Breast epithelium (tissue), 3 donors: ENCODE measurements around the gene RPL23.

Experiments
- CTCF ChIP-seq, 3 donors: fragments of 450-650 bp; IDR thresholded peaks; one replicate each; pipeline ENCODE4 v1.5.1; 2016 to 2017; ENCODE audit warnings: antibody characterized with exemption in 3 of 3, mild to moderate bottlenecking in 3 of 3, moderate library complexity in 3 of 3
- POLR2A ChIP-seq: fragments of 450-650 bp; IDR thresholded peaks from one replicate; pipeline ENCODE4 v1.6.1; 2016; ENCODE audit warnings: antibody characterized with exemption, mild to moderate bottlenecking, moderate library complexity
- POLR2AphosphoS5 ChIP-seq, 3 donors: sonication (generic); formaldehyde crosslinking; IDR thresholded peaks; one replicate each; pipeline ENCODE4 v1.6.1; 2017; ENCODE audit warnings: antibody characterized with exemption in 3 of 3

GRCh38 chr17:38889745-38890409 lies 36.4 kb upstream of the RPL23 start:
- no peak for TF ChIP-seq POLR2A
- no peak for TF ChIP-seq CTCF (IDR thresholded peaks at IDR 0.05)
- no peak for TF ChIP-seq POLR2AphosphoS5 (IDR thresholded peaks at IDR 0.05)
